ENCODE data around the gene DIP2B. TPM values are rescaled to one million over a fixed set of nuclear protein-coding genes. Genes with fewer than 3 reads are reported as not detected.

DIP2B gene
- total RNA-seq, 1 experiment from 2014 or later = 29.4 TPM

GRCh38 chr12:50545786-50546185 is 41.0 kb downstream of the DIP2B start:
- no peaks in the 10 kb centered on the region for H3K9me2 ChIP-seq (ENCODE audit: insufficient read depth)
- CTCF ChIA-PET = interaction anchor here (0.6 to 0.7 kb wide), 2 partner anchors 49 to 348 kb away, joined by 3 to 6 read pairs; no protein-coding TSS in a partner anchor
- H3K9me3 ChIP-seq (ENCODE audit: insufficient read depth, low read depth) = no peaks in the 10 kb centered on the region
- H3F3A ChIP-seq (ENCODE audit: insufficient read depth, low read depth) = peaks cover 44% of the 10 kb centered on the region
- H3K27me3 ChIP-seq (ENCODE audit: insufficient read depth, low read depth) = no peaks in the 10 kb centered on the region
- H2AFZ ChIP-seq = no peak overlapping the region
- peaks cover 52% of the 10 kb centered on the region for H3K4me1 ChIP-seq (replicated peaks; ENCODE audit: insufficient read depth)
- no peak for TF ChIP-seq CTCF (conservative IDR thresholded peaks at IDR 0.05)
- TF ChIP-seq EZH2 (IDR thresholded peaks at IDR 0.05; ENCODE audit: low read depth) = no peak
- no peaks in the 10 kb centered on the region for H4K20me1 ChIP-seq (ENCODE audit: insufficient read depth)
- H3K4me3 ChIP-seq = no peak overlapping the region
- intact Hi-C loops (cut with micrococcal nuclease; ENCODE audit: unreplicated experiment) = no loop called here
- peak overlapping the region; percentile 10; the same call in 1 of the 2 replicates for H3K4me2 ChIP-seq
- H3K27ac ChIP-seq = peak overlapping the region; percentile 41
- BruUV-seq (replicated peaks) = no TSS peak
- peaks cover 81% of the 10 kb centered on the region for H3K79me2 ChIP-seq (ENCODE audit: low read depth)
- no peaks in the 10 kb centered on the region for H3K36me3 ChIP-seq (ENCODE audit: low read depth)
- POLR2A ChIA-PET (ENCODE audit: unreplicated experiment) = interaction anchor here (0.5 kb wide), 1 partner anchor 18 kb away, joined by 9 read pairs; no protein-coding TSS in a partner anchor
- peak in 1 of 2 experiments; percentile 21 for DNase-seq

GRCh38 chr12:50546441-50547318 is 41.9 kb downstream of the DIP2B start:
- H3K9me2 ChIP-seq (ENCODE audit: insufficient read depth) = no peaks in the 10 kb centered on the region
- no peak overlapping the region for H2AFZ ChIP-seq
- H3K4me3 ChIP-seq = no peak overlapping the region
- TF ChIP-seq CTCF (conservative IDR thresholded peaks at IDR 0.05) = no peak
- no peak for TF ChIP-seq EZH2 (IDR thresholded peaks at IDR 0.05; ENCODE audit: low read depth)
- no peaks in the 10 kb centered on the region for H3K9me3 ChIP-seq (ENCODE audit: insufficient read depth, low read depth)
- H3K4me2 ChIP-seq = peak overlapping the region; percentile 10; the same call in 1 of the 2 replicates
- H3K27ac ChIP-seq = 0 out of 2 replicates have a peak overlapping the region, but pooled peaks have one; percentile 41
- no TSS peak for BruUV-seq (replicated peaks)
- POLR2A ChIA-PET (ENCODE audit: unreplicated experiment) = no interaction called here
- H4K20me1 ChIP-seq (ENCODE audit: insufficient read depth) = no peaks in the 10 kb centered on the region
- peaks cover 82% of the 10 kb centered on the region for H3K79me2 ChIP-seq (ENCODE audit: low read depth)
- no peak for DNase-seq
- H3F3A ChIP-seq (ENCODE audit: insufficient read depth, low read depth) = peaks cover 40% of the 10 kb centered on the region
- H3K27me3 ChIP-seq (ENCODE audit: insufficient read depth, low read depth) = no peaks in the 10 kb centered on the region
- intact Hi-C loops (cut with micrococcal nuclease; ENCODE audit: unreplicated experiment) = no loop called here
- no peaks in the 10 kb centered on the region for H3K36me3 ChIP-seq (ENCODE audit: low read depth)
- peaks cover 47% of the 10 kb centered on the region for H3K4me1 ChIP-seq (replicated peaks; ENCODE audit: insufficient read depth)
- CTCF ChIA-PET = interaction anchor here (0.6 kb wide), 1 partner anchor 36 kb away, joined by 3 read pairs; no protein-coding TSS in a partner anchor

GRCh38 chr12:50547742-50548141 is 43.0 kb downstream of the DIP2B start:
- peaks cover 84% of the 10 kb centered on the region for H3K79me2 ChIP-seq (ENCODE audit: low read depth)
- no peak for TF ChIP-seq EZH2 (IDR thresholded peaks at IDR 0.05; ENCODE audit: low read depth)
- no peak for TF ChIP-seq CTCF (conservative IDR thresholded peaks at IDR 0.05)
- no peaks in the 10 kb centered on the region for H3K9me3 ChIP-seq (ENCODE audit: insufficient read depth, low read depth)
- no peak overlapping the region for H3K27ac ChIP-seq
- H3K4me3 ChIP-seq = no peak overlapping the region
- intact Hi-C loops (cut with micrococcal nuclease; ENCODE audit: unreplicated experiment) = no loop called here
- no peaks in the 10 kb centered on the region for H4K20me1 ChIP-seq (ENCODE audit: insufficient read depth)
- H3K9me2 ChIP-seq (ENCODE audit: insufficient read depth) = no peaks in the 10 kb centered on the region
- no TSS peak for BruUV-seq (replicated peaks)
- H3K36me3 ChIP-seq (ENCODE audit: low read depth) = no peaks in the 10 kb centered on the region
- H2AFZ ChIP-seq = no peak overlapping the region
- POLR2A ChIA-PET (ENCODE audit: unreplicated experiment) = no interaction called here
- CTCF ChIA-PET = interaction anchor here (0.6 kb wide), 1 partner anchor 37 kb away, joined by 3 read pairs; no protein-coding TSS in a partner anchor
- H3K27me3 ChIP-seq (ENCODE audit: insufficient read depth, low read depth) = no peaks in the 10 kb centered on the region
- H3K4me1 ChIP-seq (replicated peaks; ENCODE audit: insufficient read depth) = peaks cover 37% of the 10 kb centered on the region
- DNase-seq = no peak
- H3K4me2 ChIP-seq = no peak overlapping the region
- peaks cover 32% of the 10 kb centered on the region for H3F3A ChIP-seq (ENCODE audit: insufficient read depth, low read depth)

All from PC-9 (cell line).